NCI-H1417 treated with DMSO at 0.1 percent for 48 hours (cell line): ENCODE results near the gene DSPP.
"Not testable (repeated sequence)": the region's sequence is repeated elsewhere in the genome, so short reads cannot be mapped to it uniquely, and the experiment has no call there.

ENCODE experiments used
- DNase-seq: peaks from one replicate; lab custom pipeline; 2025; lab: John Stamatoyannopoulos, UW

The DSPP gene

GRCh38 chr4:87608229-87608628, at the start of gene DSPP:
Gene DSPP, plus strand, starts transcription at chr4:87608529. Its CDS starts 2,380 bp downstream, at chr4:87610909.
- no peak for DNase-seq

GRCh38 chr4:87559090-87559837, 49.1 kb upstream of the DSPP start:
- peak; percentile 59 for DNase-seq

GRCh38 chr4:87560802-87561201, 47.5 kb upstream of the DSPP start:
- no peak for DNase-seq

- DNase-seq = no peak
Measured at GRCh38 chr4:87565746-87566145, 42.6 kb upstream of the DSPP start.

- DNase-seq = peak; percentile 42
Measured at GRCh38 chr4:87566276-87566675, 42.1 kb upstream of the DSPP start.

- DNase-seq = no peak
Measured at GRCh38 chr4:87567191-87567590, 41.1 kb upstream of the DSPP start.

GRCh38 chr4:87570290-87570805, 38.0 kb upstream of the DSPP start:
- DNase-seq = no peak

- DNase-seq = not testable (repeated sequence)
Measured at GRCh38 chr4:87574376-87574775, 34.0 kb upstream of the DSPP start.

- DNase-seq = no peak
Measured at GRCh38 chr4:87574996-87575395, 33.3 kb upstream of the DSPP start.

GRCh38 chr4:87575408-87575807, 32.9 kb upstream of the DSPP start:
- no peak for DNase-seq

GRCh38 chr4:87575983-87576382, 32.3 kb upstream of the DSPP start:
- DNase-seq = no peak

- no peak for DNase-seq
Measured at GRCh38 chr4:87579478-87579877, 28.9 kb upstream of the DSPP start.

GRCh38 chr4:87580057-87580456, 28.3 kb upstream of the DSPP start:
- no peak for DNase-seq

- DNase-seq = no peak
Measured at GRCh38 chr4:87584222-87584908, 24.0 kb upstream of the DSPP start.

GRCh38 chr4:87589531-87589930, 18.8 kb upstream of the DSPP start:
- DNase-seq = no peak

GRCh38 chr4:87592124-87592523, 16.2 kb upstream of the DSPP start:
- no peak for DNase-seq

- DNase-seq = no peak
Measured at GRCh38 chr4:87601361-87601760, 7.0 kb upstream of the DSPP start.

- DNase-seq = no peak
Measured at GRCh38 chr4:87614292-87614890, 6.1 kb downstream of the DSPP start.

GRCh38 chr4:87616268-87616667, 7.9 kb downstream of the DSPP start:
- DNase-seq = no peak

GRCh38 chr4:87620086-87620485, 11.8 kb downstream of the DSPP start:
- no peak for DNase-seq

GRCh38 chr4:87620491-87620890, 12.2 kb downstream of the DSPP start:
- no peak for DNase-seq

GRCh38 chr4:87622303-87622702, 14.0 kb downstream of the DSPP start:
- no peak for DNase-seq

GRCh38 chr4:87624698-87625097, 16.4 kb downstream of the DSPP start:
- no peak for DNase-seq
